Gastroesophageal sphincter (tissue), 3 donors: ENCODE measurements around the gene UBAC2.

Experiments used
- CTCF ChIP-seq, 4 experiments: fragments of 200-600 bp in 2 of 4; fragments of 450-650 bp in 2 of 4; sonication (generic) in 1 of 4; IDR thresholded peaks; one replicate each; pipeline ENCODE4 v1.5.1; 2017 to 2019; ENCODE audit warnings: antibody characterized with exemption in 4 of 4, mild to moderate bottlenecking in 2 of 4, moderate library complexity in 2 of 4
- EP300 ChIP-seq: sonication (generic); formaldehyde crosslinking; IDR thresholded peaks from one replicate; pipeline ENCODE4 v1.6.1; 2017; ENCODE audit warnings: antibody characterized with exemption, mild to moderate bottlenecking
- POLR2A ChIP-seq, 2 donors: fragments of 450-650 bp; IDR thresholded peaks; one replicate each; pipeline ENCODE4 v1.6.1; 2017; ENCODE audit warnings: antibody characterized with exemption in 2 of 2, mild to moderate bottlenecking in 2 of 2, moderate library complexity in 1 of 2

GRCh38 chr13:99206226-99206625 lies 5.6 kb downstream of the UBAC2 start:
- TF ChIP-seq CTCF (IDR thresholded peaks at IDR 0.05) (no peak), POLR2A (IDR thresholded peaks at IDR 0.05) (no peak), EP300 (no peak)
